ENCODE data around the gene FNIP2.

The FNIP2 gene

DNA sequence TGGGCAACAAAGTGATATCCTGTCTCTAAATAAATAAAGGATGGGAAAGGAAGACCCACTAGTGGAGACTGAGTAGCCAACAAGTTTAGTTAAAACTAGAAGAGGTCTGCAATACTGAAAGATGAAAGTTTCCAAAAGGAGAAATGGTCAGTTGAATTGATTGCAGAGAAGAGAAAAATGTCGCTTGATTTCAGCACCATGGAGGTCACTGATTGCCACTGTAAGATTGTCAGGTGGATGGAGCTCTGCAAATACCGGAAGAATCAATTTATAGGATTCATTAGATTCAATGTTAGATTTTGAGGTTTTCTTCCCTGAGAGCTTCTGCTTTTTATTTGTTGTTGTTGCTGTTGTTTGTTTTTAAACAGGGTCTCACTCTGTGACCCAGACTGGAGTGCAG, 5.4 kb upstream of the FNIP2 start:
- H3F3A ChIP-seq (ENCODE audit: low read depth): no peaks in the 10 kb centered on the region; the same call in 1 of the 2 replicates
- no peaks in the 10 kb centered on the region for H3K9me2 ChIP-seq (replicated peaks; ENCODE audit: low read depth, low read length)
- H3K4me2 ChIP-seq (ENCODE audit: low read depth, low read length, poor library complexity, severe bottlenecking): no peak overlapping the region
- H3K79me2 ChIP-seq (ENCODE audit: insufficient read depth, low read length): no peaks in the 10 kb centered on the region
- no peaks in the 10 kb centered on the region for H3K36me3 ChIP-seq (ENCODE audit: insufficient read depth, low read length)
- no peak overlapping the region for H3K4me3 ChIP-seq (ENCODE audit: low read length, poor library complexity, severe bottlenecking)
- no peak overlapping the region for H3K9ac ChIP-seq (ENCODE audit: low read depth, low read length, poor library complexity, severe bottlenecking)
- H3K9me3 ChIP-seq (ENCODE audit: insufficient read depth, low read depth, low read length): no peaks in the 10 kb centered on the region
- no peaks in the 10 kb centered on the region for H3K27me3 ChIP-seq (ENCODE audit: insufficient read depth, low read length, poor library complexity, severe bottlenecking)
- no peak overlapping the region for H2AFZ ChIP-seq (ENCODE audit: low read length)
- no peaks in the 10 kb centered on the region for H4K20me1 ChIP-seq (ENCODE audit: insufficient read depth, low read length, poor library complexity, severe bottlenecking)
- no peak for TF ChIP-seq EZH2phosphoT487 (IDR thresholded peaks at IDR 0.05; ENCODE audit: borderline replicate concordance)
- TF ChIP-seq, protein P1, sequence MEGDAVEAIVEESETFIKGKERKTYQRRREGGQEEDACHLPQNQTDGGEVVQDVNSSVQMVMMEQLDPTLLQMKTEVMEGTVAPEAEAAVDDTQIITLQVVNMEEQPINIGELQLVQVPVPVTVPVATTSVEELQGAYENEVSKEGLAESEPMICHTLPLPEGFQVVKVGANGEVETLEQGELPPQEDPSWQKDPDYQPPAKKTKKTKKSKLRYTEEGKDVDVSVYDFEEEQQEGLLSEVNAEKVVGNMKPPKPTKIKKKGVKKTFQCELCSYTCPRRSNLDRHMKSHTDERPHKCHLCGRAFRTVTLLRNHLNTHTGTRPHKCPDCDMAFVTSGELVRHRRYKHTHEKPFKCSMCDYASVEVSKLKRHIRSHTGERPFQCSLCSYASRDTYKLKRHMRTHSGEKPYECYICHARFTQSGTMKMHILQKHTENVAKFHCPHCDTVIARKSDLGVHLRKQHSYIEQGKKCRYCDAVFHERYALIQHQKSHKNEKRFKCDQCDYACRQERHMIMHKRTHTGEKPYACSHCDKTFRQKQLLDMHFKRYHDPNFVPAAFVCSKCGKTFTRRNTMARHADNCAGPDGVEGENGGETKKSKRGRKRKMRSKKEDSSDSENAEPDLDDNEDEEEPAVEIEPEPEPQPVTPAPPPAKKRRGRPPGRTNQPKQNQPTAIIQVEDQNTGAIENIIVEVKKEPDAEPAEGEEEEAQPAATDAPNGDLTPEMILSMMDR (conservative IDR thresholded peaks at IDR 0.05; ENCODE audit: low read length): no peak
- peaks cover 12% of the 10 kb centered on the region for H3K4me1 ChIP-seq (ENCODE audit: insufficient read depth, low read length, poor library complexity, severe bottlenecking)

DNA sequence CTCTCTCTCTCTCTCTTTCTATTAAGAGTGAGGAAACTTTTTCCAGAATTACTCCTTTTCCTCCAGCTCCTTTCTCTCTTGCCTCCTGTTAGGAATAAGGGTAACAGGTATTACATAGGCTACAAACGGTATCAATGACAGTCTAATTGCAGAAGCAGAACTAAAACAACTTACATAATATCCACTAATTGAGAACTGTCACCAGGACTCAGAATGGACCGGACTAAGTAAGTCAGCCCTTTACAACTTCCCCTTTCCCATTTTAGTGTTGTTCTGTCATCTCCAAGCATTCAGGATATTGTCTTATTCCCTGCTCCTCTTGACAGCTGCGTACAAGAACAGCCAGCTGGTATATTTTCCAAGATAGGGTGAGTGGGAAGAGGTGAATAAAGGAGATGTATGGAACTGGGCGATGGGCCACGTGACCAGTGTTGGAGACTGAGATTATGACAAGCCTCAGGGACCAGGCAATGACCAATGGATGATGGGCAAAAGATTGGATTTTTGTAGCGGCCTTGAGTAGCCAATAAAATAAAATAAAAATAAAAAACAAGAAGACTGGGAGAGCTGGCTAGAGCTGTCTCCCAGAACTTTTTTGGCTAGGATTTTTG, 2.3 kb upstream of the FNIP2 start:
- Histone ChIP-seq H3K36me3 (ENCODE audit: insufficient read depth, low read length) (no peaks in the 10 kb centered on the region), H2AFZ (ENCODE audit: low read length) (no peak overlapping the region), H3K4me2 (ENCODE audit: low read depth, low read length, poor library complexity, severe bottlenecking) (no peak overlapping the region), H3K4me3 (ENCODE audit: low read length, poor library complexity, severe bottlenecking) (no peak overlapping the region), H3K27me3 (ENCODE audit: insufficient read depth, low read length, poor library complexity, severe bottlenecking) (no peaks in the 10 kb centered on the region), H3F3A (ENCODE audit: low read depth) (no peaks in the 10 kb centered on the region; the same call in 1 of the 2 replicates), H3K9me3 (ENCODE audit: insufficient read depth, low read depth, low read length) (no peaks in the 10 kb centered on the region), H3K4me1 (ENCODE audit: insufficient read depth, low read length, poor library complexity, severe bottlenecking) (peaks cover 34% of the 10 kb centered on the region), H3K9ac (ENCODE audit: low read depth, low read length, poor library complexity, severe bottlenecking) (no peak overlapping the region), H4K20me1 (ENCODE audit: insufficient read depth, low read length, poor library complexity, severe bottlenecking) (peaks cover 9% of the 10 kb centered on the region), H3K79me2 (ENCODE audit: insufficient read depth, low read length) (peaks cover 23% of the 10 kb centered on the region), H3K9me2 (replicated peaks; ENCODE audit: low read depth, low read length) (no peaks in the 10 kb centered on the region)
- TF ChIP-seq, protein P1 (conservative IDR thresholded peaks at IDR 0.05; ENCODE audit: low read length): no peak
- TF ChIP-seq EZH2phosphoT487 (IDR thresholded peaks at IDR 0.05; ENCODE audit: borderline replicate concordance): no peak

DNA sequence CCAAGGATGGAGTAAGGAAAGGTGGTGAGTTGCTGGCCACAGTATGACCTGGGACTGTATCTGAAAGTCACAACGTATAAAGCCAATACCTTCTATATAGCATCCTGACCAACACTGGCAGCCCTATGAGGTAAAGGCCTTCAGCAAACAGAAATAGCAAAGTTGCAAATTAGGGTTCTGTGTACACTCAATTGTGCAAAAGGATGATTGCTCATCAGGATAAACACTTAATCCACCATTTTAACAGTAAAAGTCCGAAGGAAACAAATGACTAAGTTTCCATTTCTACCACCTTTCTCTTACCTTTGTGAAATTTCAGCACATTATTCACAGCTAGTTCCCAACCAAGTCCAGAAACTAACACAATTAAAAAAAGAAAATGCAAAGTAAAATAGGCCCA, 1.4 kb upstream of the FNIP2 start:
- Histone ChIP-seq H3K9me3 (ENCODE audit: insufficient read depth, low read depth, low read length) (no peaks in the 10 kb centered on the region), H3K9ac (ENCODE audit: low read depth, low read length, poor library complexity, severe bottlenecking) (no peak overlapping the region), H4K20me1 (ENCODE audit: insufficient read depth, low read length, poor library complexity, severe bottlenecking) (peaks cover 9% of the 10 kb centered on the region), H3F3A (ENCODE audit: low read depth) (no peaks in the 10 kb centered on the region; the same call in 1 of the 2 replicates), H3K4me2 (ENCODE audit: low read depth, low read length, poor library complexity, severe bottlenecking) (no peak overlapping the region), H3K79me2 (ENCODE audit: insufficient read depth, low read length) (peaks cover 32% of the 10 kb centered on the region), H3K27me3 (ENCODE audit: insufficient read depth, low read length, poor library complexity, severe bottlenecking) (no peaks in the 10 kb centered on the region), H3K9me2 (replicated peaks; ENCODE audit: low read depth, low read length) (no peaks in the 10 kb centered on the region), H2AFZ (ENCODE audit: low read length) (peak overlapping the region; percentile 91; the same call in 1 of the 2 replicates), H3K36me3 (ENCODE audit: insufficient read depth, low read length) (no peaks in the 10 kb centered on the region), H3K4me3 (ENCODE audit: low read length, poor library complexity, severe bottlenecking) (no peak overlapping the region), H3K4me1 (ENCODE audit: insufficient read depth, low read length, poor library complexity, severe bottlenecking) (peaks cover 43% of the 10 kb centered on the region)
- TF ChIP-seq, protein P1 (conservative IDR thresholded peaks at IDR 0.05; ENCODE audit: low read length): no peak
- no peak for TF ChIP-seq EZH2phosphoT487 (IDR thresholded peaks at IDR 0.05; ENCODE audit: borderline replicate concordance)
